Neural cell (in vitro differentiated cells): ENCODE data around the gene METTL15. TPM values are rescaled to one million over a fixed set of nuclear protein-coding genes. Genes with fewer than 3 reads are reported as not detected.

Experiments
- H2AFZ ChIP-seq: fragments of 200-600, 300-800 bp; sonication (generic), shearing (Covaris generic); 2 replicates; pipeline ENCODE4 v1.6.0; 2014; ENCODE audit warnings: low read depth, mild to moderate bottlenecking, antibody characterized with exemption, low read length, moderate library complexity
- H3F3A ChIP-seq: fragments of 200-600 bp; shearing (Covaris generic); 2 replicates; pipeline ENCODE4 v1.6.1; 2016; ENCODE audit warnings: mild to moderate bottlenecking, moderate library complexity, mixed read lengths, antibody characterized with exemption, low read length; ENCODE audit not compliant: insufficient read depth, poor library complexity, severe bottlenecking
- H3K27ac ChIP-seq: fragments of 200-600, 300-800 bp; sonication (generic), shearing (Covaris generic); 2 replicates; pipeline ENCODE4 v1.5.1; 2014; ENCODE audit warnings: mild to moderate bottlenecking, low read length, moderate library complexity
- H3K27me3 ChIP-seq: fragments of 300-800, 200-600 bp; sonication (generic), shearing (Covaris generic); 2 replicates; pipeline ENCODE4 v1.6.0; 2014; ENCODE audit warnings: mild to moderate bottlenecking, low read depth, low read length, moderate library complexity; ENCODE audit not compliant: insufficient read depth
- H3K36me3 ChIP-seq: fragments of 300-800, 200-600 bp; sonication (generic), shearing (Covaris generic); 2 replicates; pipeline ENCODE4 v1.5.1; 2014; ENCODE audit warnings: mild to moderate bottlenecking, antibody characterized with exemption, low read length, moderate library complexity; ENCODE audit not compliant: insufficient read depth
- H3K4me2 ChIP-seq: fragments of 300-800, 200-600 bp; sonication (generic), shearing (Covaris generic); 2 replicates; pipeline ENCODE4 v1.6.0; 2014; ENCODE audit warnings: mild to moderate bottlenecking, low read length
- H3K4me3 ChIP-seq: fragments of 300-800, 200-600 bp; sonication (generic), shearing (Covaris generic); 2 replicates; pipeline ENCODE4 v1.5.1; 2014; ENCODE audit warnings: mild to moderate bottlenecking, low read length, moderate library complexity
- H3K79me2 ChIP-seq: fragments of 200-600 bp; shearing (Covaris generic); replicated peaks from 2 replicates; pipeline ENCODE4 v1.6.0; 2014; ENCODE audit warnings: mild to moderate bottlenecking, low read length, moderate library complexity; ENCODE audit not compliant: insufficient read depth
- H3K9ac ChIP-seq: fragments of 300-800, 200-600 bp; sonication (generic), shearing (Covaris generic); 2 replicates; pipeline ENCODE4 v1.6.1; 2016; ENCODE audit warnings: mild to moderate bottlenecking, low read length, mixed read lengths
- H3K9me2 ChIP-seq: fragments of 200-600 bp; shearing (Covaris generic); 2 replicates; pipeline ENCODE4 v1.6.1; 2016; ENCODE audit warnings: mild to moderate bottlenecking, low read length, mixed read lengths; ENCODE audit not compliant: insufficient read depth
- H3K9me3 ChIP-seq: fragments of 200-600, 300-800 bp; sonication (generic), shearing (Covaris generic); 2 replicates; pipeline ENCODE4 v1.6.1; 2016; ENCODE audit warnings: mild to moderate bottlenecking, mixed run types, low read length, moderate library complexity, mixed read lengths
- H4K20me1 ChIP-seq: fragments of 200-600 bp; shearing (Covaris generic); 2 replicates; pipeline ENCODE4 v1.6.1; 2016; ENCODE audit warnings: mild to moderate bottlenecking, mixed run types; ENCODE audit not compliant: insufficient read depth
- EP300 ChIP-seq: fragments of 450-650 bp; conservative IDR thresholded peaks from 2 replicates; pipeline ENCODE4 v1.6.1; 2014; ENCODE audit warnings: antibody characterized with exemption, mild to moderate bottlenecking, moderate library complexity; ENCODE audit not compliant: poor library complexity, severe bottlenecking
- EZH2 ChIP-seq: fragments of 200-600, 300-800 bp; shearing (Covaris generic), sonication (generic); IDR thresholded peaks from 2 replicates; pipeline ENCODE4 v1.6.1; 2014; ENCODE audit warnings: antibody characterized with exemption, low read length, borderline replicate concordance, mild to moderate bottlenecking; ENCODE audit not compliant: insufficient read depth, poor library complexity, severe bottlenecking
- MXI1 ChIP-seq: fragments of 450-650 bp; conservative IDR thresholded peaks from 2 replicates; pipeline ENCODE4 v1.6.1; 2014; ENCODE audit warnings: antibody characterized with exemption, mild to moderate bottlenecking; ENCODE audit not compliant: poor library complexity, severe bottlenecking
- POLR2AphosphoS5 ChIP-seq: IDR thresholded peaks from 2 replicates; pipeline ENCODE4 v1.6.1; 2012
- RAD21 ChIP-seq: fragments of 450-650 bp; conservative IDR thresholded peaks from 2 replicates; pipeline ENCODE4 v1.6.1; 2014; ENCODE audit warnings: antibody characterized with exemption, mild to moderate bottlenecking, moderate library complexity
- SMC3 ChIP-seq: fragments of 450-650 bp; conservative IDR thresholded peaks from 2 replicates; pipeline ENCODE4 v1.6.1; 2014; ENCODE audit warnings: antibody characterized with exemption, mild to moderate bottlenecking, moderate library complexity; ENCODE audit not compliant: poor library complexity
- TAF1 ChIP-seq: IDR thresholded peaks from 2 replicates; pipeline ENCODE4 v1.6.1; 2012; ENCODE audit warnings: low read depth
- polyA plus RNA-seq: library from polyadenylated mRNA; depleted of rRNA; stranded (reverse); fragments of >200 nt; gene quantifications from 2 replicates; pipeline ENCODE4 v1.2.3, GENCODE V29; 2014
- TF ChIP-seq, protein P1 (sequence below): IDR thresholded peaks from 2 replicates; pipeline ENCODE4 v1.6.1; 2012; ENCODE audit warnings: borderline replicate concordance
- TF ChIP-seq, protein P2 (sequence below): fragments of 450-650 bp; IDR thresholded peaks from 2 replicates; pipeline ENCODE4 v1.5.1; 2014; ENCODE audit warnings: antibody characterized with exemption, mild to moderate bottlenecking, moderate library complexity; ENCODE audit not compliant: poor library complexity, severe bottlenecking

The METTL15 gene
- polyA plus RNA-seq, 1 donor from 2014 or later = 6.6 TPM

DNA sequence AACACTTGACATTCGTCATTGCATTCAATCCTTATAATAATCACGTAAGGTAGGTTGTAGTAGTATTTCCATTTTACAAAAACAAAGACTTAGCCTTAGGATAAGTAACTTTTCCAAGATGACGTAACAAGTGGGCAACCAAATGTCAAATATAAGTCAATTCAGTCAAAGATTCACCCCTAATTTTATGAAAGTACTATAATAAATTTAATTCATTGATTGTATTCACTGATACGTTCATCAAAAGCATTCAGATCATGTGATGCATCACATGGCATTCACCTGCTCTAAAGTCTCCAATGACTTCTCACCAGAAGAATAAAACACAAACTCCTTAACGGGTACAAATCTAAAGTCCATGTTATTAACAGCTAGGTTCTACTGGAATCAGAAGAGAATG is 2.3 kb upstream of the METTL15 start:
- H3K9me2 ChIP-seq = no peaks in the 10 kb centered on the region
- H2AFZ ChIP-seq = no peak overlapping the region
- no peak overlapping the region for H3K27ac ChIP-seq
- H3K4me3 ChIP-seq = no peak overlapping the region
- H3K4me2 ChIP-seq = no peak overlapping the region
- no peaks in the 10 kb centered on the region for H3K9me3 ChIP-seq
- no peaks in the 10 kb centered on the region for H4K20me1 ChIP-seq
- H3K9ac ChIP-seq = no peak overlapping the region
- peaks cover 57% of the 10 kb centered on the region for H3K79me2 ChIP-seq
- H3K27me3 ChIP-seq = no peaks in the 10 kb centered on the region
- no peaks in the 10 kb centered on the region for H3F3A ChIP-seq
- H3K36me3 ChIP-seq = no peaks in the 10 kb centered on the region
- TF ChIP-seq EZH2 (no peak), MXI1 (no peak), POLR2AphosphoS5 (no peak), RAD21 (no peak), SMC3 (no peak), EP300 (no peak), TAF1 (no peak)
- TF ChIP-seq, protein P1, sequence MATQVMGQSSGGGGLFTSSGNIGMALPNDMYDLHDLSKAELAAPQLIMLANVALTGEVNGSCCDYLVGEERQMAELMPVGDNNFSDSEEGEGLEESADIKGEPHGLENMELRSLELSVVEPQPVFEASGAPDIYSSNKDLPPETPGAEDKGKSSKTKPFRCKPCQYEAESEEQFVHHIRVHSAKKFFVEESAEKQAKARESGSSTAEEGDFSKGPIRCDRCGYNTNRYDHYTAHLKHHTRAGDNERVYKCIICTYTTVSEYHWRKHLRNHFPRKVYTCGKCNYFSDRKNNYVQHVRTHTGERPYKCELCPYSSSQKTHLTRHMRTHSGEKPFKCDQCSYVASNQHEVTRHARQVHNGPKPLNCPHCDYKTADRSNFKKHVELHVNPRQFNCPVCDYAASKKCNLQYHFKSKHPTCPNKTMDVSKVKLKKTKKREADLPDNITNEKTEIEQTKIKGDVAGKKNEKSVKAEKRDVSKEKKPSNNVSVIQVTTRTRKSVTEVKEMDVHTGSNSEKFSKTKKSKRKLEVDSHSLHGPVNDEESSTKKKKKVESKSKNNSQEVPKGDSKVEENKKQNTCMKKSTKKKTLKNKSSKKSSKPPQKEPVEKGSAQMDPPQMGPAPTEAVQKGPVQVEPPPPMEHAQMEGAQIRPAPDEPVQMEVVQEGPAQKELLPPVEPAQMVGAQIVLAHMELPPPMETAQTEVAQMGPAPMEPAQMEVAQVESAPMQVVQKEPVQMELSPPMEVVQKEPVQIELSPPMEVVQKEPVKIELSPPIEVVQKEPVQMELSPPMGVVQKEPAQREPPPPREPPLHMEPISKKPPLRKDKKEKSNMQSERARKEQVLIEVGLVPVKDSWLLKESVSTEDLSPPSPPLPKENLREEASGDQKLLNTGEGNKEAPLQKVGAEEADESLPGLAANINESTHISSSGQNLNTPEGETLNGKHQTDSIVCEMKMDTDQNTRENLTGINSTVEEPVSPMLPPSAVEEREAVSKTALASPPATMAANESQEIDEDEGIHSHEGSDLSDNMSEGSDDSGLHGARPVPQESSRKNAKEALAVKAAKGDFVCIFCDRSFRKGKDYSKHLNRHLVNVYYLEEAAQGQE = no peak
- TF ChIP-seq, protein P2, sequence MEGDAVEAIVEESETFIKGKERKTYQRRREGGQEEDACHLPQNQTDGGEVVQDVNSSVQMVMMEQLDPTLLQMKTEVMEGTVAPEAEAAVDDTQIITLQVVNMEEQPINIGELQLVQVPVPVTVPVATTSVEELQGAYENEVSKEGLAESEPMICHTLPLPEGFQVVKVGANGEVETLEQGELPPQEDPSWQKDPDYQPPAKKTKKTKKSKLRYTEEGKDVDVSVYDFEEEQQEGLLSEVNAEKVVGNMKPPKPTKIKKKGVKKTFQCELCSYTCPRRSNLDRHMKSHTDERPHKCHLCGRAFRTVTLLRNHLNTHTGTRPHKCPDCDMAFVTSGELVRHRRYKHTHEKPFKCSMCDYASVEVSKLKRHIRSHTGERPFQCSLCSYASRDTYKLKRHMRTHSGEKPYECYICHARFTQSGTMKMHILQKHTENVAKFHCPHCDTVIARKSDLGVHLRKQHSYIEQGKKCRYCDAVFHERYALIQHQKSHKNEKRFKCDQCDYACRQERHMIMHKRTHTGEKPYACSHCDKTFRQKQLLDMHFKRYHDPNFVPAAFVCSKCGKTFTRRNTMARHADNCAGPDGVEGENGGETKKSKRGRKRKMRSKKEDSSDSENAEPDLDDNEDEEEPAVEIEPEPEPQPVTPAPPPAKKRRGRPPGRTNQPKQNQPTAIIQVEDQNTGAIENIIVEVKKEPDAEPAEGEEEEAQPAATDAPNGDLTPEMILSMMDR = no peak

DNA sequence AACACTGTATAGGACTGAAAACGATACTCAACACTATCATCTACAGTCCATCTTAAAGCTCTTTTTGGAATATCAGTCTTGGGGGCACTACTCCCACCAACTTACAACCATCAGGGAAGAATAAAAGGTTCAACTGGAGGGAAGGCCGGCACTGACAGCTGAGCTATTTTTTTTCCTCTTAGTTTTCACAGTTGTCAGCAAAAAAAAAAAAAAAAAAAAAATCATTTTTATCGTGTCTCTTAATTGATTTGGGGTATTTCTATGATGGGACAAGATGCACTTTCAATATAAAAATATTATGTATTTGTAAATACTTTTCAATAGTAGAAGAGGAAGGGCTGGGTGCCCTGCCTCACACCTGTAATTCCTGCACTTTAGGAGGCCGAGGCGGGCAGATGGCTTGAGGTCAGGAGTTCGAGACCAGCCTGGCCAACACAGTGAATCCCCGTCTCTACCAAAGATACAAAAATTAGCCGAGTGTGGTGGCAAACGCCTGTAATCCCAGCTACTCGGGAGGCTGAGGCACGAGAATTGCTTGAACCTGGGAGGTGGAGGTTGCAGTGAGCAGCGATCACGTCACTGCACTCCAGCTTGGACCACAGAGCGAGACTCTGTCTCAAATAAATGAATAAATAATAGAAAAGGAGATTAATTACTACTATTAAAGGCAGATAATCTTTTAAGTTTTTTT is 1.7 kb upstream of the METTL15 start:
- Histone ChIP-seq H3K36me3 (no peaks in the 10 kb centered on the region), H3K79me2 (peaks cover 58% of the 10 kb centered on the region), H3K4me2 (no peak overlapping the region), H3K27me3 (no peaks in the 10 kb centered on the region), H3F3A (no peaks in the 10 kb centered on the region), H3K9me2 (no peaks in the 10 kb centered on the region), H2AFZ (no peak overlapping the region), H3K27ac (no peak overlapping the region), H3K9me3 (no peaks in the 10 kb centered on the region), H3K4me3 (no peak overlapping the region), H3K9ac (no peak overlapping the region), H4K20me1 (no peaks in the 10 kb centered on the region)
- TF ChIP-seq RAD21 = no peak
- no peak for TF ChIP-seq EZH2
- no peak for TF ChIP-seq POLR2AphosphoS5
- no peak for TF ChIP-seq MXI1
- TF ChIP-seq, protein P2 = no peak
- no peak for TF ChIP-seq EP300
- TF ChIP-seq, protein P1 = no peak
- no peak for TF ChIP-seq TAF1
- TF ChIP-seq SMC3 = no peak
